ENCODE results near the gene MAPK8IP3.

The MAPK8IP3 gene

DNA sequence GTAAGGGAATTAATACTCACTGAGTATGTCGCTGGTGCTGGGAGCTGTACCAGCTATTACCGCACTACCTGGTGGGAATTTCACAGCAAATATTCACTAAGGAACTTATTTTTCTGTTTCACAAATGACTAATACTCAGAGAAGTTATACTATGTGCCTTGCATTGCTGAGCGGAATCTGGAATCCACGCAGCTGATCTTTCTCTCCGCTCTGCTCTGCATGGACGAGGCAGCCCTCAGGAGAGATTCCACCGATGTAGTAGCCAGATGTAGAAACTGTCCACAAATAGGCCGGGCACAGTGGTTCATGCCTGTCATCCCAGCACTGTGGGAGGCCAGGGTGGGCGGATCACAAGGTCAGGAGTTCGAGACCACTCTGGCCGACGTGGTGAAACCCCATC lies 48.2 kb downstream of the MAPK8IP3 start:
- H3K4me3 ChIP-seq = no peak overlapping the region
- H3K27ac ChIP-seq = peak overlapping the region in 6 of 21 experiments; percentile 18 to 55 (median 36)

- Histone ChIP-seq H3K4me3 (no peak overlapping the region), H3K27ac (no peak overlapping the region)
Measured at GRCh38 chr16:1757714-1758461, 51.9 kb downstream of the MAPK8IP3 start.

DNA sequence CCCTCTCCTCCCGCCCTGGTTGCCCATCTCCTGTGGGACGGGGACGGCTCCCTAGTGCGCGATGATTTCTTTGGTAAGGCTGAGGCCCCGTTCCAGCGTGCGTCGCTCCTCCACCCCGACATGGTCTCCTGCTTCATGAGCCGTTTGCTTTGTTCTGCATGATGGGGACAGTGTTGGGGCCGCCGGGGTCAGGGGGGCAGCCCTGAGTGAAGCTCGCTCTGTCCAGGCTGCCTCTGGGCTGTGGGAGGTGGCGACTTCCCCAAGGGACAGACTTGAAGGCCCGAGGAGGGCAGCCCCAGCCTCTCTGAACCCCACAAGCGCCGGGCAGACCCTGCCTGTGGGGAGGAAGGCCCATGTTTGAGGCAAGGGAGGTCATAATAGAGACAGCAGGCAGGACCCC lies 52.9 kb downstream of the MAPK8IP3 start:
- no peak overlapping the region for H3K27ac ChIP-seq
- no peak overlapping the region for H3K4me3 ChIP-seq

DNA sequence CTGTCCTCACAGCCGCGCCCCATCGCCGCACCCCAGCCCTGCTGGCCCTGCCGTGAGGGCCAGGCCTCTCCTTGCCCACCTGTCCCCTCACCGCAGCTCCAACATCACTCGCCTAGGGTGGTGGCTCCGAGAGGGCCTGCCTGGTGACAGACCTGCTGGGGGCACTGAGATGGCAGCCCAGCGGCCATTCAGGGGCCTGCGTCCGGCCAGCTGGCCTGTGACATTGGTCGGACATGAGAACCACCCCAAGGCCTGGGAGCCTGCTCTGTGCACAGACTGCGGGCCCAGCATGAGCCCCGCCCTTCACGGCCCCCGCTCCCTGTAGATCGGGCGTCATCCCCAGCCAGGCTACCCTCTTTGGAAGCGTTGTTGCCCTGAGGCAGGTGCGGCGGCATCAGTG lies 53.5 kb downstream of the MAPK8IP3 start:
- Histone ChIP-seq H3K27ac (no peak overlapping the region), H3K4me3 (no peak overlapping the region)

- Histone ChIP-seq H3K4me3 (no peak overlapping the region), H3K27ac (no peak overlapping the region)
Measured at GRCh38 chr16:1760911-1761310, 54.9 kb downstream of the MAPK8IP3 start.

DNA sequence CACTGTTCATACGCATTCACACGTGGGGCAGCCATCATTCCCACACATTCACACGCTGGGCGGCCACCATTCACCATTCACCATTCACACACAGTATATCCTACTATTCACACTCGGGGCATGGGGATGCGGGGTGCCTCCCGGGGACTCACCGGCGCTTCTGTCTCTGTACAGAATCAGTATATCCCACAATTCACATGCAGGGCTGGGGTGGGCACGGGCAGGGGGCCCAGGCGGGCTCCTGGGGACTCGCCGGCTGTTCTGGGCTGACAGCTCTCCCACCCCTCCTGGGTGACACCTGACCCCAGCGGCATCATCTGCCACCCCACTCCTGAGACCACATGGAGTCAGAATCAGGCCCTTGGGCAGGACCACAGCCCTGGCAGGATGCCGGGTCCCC lies 55.8 kb downstream of the MAPK8IP3 start:
- H3K4me3 ChIP-seq = no peak overlapping the region
- no peak overlapping the region for H3K27ac ChIP-seq

GRCh38 chr16:1762196-1762878 lies 56.3 kb downstream of the MAPK8IP3 start:
- H3K27ac ChIP-seq = no peak overlapping the region
- no peak overlapping the region for H3K4me3 ChIP-seq

DNA sequence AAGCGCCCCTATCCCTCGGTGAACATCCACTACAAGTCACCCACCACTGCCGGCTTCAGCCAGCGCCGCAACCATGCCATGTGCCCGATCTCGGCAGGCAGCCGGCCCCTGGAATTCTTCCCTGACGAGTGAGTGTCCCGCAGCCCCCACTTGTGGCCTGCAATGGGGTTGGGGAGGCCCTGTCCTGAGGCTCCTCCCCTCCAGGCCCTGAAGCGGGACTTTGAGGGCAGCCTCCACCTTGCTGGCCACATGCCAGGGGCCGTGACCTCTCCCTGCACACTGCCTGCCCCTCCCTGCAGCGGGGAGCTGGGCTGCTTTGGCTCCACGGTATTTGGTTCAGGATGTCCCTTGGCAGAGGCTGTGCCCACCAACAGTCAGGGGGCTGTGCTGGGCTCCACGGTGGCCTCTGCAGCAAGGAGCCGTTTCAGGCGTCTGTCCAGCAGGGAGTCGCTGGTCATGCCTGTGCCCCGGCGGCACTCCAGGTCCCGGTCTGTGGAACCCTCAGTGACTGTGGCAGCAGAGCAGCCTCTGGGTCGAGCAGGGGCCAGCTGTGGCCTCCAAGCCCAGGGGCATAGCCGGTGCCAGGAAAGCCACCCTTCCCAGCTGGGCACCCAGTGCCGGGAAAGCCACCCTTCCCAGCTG lies 57.0 kb downstream of the MAPK8IP3 start:
- Histone ChIP-seq H3K4me3 (no peak overlapping the region), H3K27ac (no peak overlapping the region)

- Histone ChIP-seq H3K4me3 (peak overlapping the region in 1 of 7 experiments; percentile 9), H3K27ac (no peak overlapping the region)
Measured at GRCh38 chr16:1763521-1764511, 57.8 kb downstream of the MAPK8IP3 start.

GRCh38 chr16:1764971-1765370 lies 59.0 kb downstream of the MAPK8IP3 start:
- H3K4me3 ChIP-seq = no peak overlapping the region
- H3K27ac ChIP-seq = no peak overlapping the region

DNA sequence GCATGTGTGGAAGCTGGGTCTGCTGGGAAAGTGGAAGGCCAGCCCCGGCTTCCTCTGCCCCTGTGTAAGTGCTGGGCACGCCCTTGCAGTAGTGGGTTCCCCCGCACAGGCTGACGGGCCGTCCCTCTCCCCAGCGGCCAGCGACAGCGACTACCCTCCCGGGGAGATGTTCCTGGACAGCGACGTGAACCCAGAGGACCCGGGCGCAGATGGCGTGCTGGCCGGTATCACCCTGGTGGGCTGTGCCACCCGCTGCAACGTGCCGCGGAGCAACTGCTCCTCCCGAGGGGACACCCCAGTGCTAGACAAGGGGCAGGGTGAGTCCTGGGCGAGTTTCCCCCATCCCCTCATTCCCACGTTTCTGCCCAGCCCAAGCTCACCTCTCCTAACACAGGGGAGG lies 59.8 kb downstream of the MAPK8IP3 start:
- Histone ChIP-seq H3K27ac (no peak overlapping the region), H3K4me3 (no peak overlapping the region)

- no peak overlapping the region for H3K27ac ChIP-seq
Measured at GRCh38 chr16:1766231-1766630, 60.2 kb downstream of the MAPK8IP3 start.

DNA sequence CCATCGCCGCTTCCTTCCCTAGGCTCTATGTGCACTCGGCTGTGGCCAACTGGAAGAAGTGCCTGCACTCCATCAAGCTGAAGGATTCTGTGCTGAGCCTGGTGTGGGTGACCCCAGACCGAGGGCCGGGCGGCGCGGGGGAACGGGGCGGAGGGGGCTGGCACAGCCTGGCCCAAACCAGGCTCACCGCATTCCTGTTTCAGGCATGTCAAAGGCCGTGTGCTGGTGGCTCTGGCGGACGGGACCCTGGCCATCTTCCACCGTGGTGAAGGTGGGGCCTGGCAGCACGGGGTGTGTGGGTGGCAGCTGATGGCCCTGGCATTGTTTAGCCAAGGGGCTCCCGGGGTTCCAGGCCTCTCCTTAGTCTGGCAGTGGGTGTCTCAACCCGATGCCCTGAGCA lies 60.7 kb downstream of the MAPK8IP3 start:
- Histone ChIP-seq H3K27ac (no peak overlapping the region), H3K4me3 (no peak overlapping the region)

More at GRCh38 chr16:1766231-1766630, 60.2 kb downstream of the MAPK8IP3 start:
- H3K4me3 ChIP-seq = no peak overlapping the region

DNA sequence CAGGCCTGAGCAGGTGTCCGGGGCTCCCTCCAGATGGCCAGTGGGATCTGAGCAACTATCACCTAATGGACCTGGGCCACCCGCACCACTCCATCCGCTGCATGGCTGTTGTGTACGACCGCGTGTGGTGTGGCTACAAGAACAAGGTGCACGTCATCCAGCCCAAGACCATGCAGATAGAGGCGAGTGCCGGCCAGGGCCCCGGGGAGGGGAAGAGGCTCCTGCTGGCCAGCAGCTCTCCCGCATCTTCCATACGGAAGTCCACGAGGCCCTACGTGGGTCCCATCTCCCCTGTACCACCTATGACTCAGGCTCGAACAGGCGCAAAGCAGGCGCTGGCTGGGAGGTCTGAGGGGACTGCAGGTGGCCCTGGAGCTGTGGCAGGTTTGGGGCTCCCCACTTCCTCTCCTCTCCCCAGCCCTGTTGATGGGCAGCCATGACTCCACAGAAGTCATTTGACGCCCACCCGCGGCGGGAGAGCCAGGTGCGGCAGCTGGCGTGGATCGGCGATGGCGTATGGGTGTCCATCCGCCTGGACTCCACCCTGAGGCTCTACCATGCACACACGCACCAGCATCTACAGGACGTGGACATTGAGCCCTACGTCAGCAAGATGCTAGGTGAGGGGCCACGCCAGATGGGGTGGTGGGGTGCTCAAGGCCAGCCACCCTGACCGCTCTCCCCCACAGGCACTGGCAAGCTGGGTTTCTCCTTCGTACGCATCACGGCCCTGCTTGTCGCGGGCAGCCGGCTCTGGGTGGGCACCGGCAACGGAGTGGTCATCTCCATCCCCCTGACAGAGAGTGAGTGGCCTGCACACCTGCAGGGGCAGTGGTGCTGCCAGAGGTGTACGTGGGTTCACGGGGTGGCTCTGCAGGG lies 61.4 kb downstream of the MAPK8IP3 start:
- no peak overlapping the region for H3K27ac ChIP-seq
- no peak overlapping the region for H3K4me3 ChIP-seq

- Histone ChIP-seq H3K27ac (no peak overlapping the region), H3K4me3 (no peak overlapping the region)
Measured at GRCh38 chr16:1768061-1768766, 62.2 kb downstream of the MAPK8IP3 start.

DNA sequence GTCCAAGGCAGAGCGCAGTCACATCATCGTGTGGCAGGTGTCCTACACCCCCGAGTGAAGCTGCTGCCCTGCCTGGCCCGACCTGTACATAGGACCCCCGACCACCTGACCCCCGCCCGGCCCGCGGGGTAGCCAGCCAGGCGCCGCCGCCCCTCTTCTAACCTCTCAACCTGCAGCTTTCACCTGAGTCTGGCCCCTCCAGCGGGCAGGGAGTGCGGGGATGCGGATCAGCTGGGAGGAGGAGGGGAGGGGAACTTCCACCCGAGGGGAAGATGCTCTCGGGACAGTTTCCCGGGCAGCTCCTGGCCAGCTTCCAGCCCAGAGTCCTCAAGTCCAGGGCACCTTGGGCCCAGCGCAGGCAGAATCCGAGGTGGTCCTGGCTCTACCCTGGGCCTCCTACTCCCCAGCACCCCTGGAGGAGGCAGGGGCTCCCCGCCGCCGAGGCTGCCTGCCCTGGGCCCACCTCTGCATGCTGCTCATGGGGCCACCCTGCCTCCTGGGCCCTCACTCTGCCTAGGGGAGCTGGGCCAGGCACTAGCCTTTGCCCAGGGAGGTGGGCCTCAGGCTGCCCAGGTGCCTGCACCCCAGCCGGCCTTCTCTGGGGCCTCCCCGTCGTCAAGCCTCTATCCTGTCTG lies 62.9 kb downstream of the MAPK8IP3 start:
- no peak overlapping the region for H3K4me3 ChIP-seq
- peak overlapping the region in 3 of 21 experiments; percentile 15 to 20 (median 19) for H3K27ac ChIP-seq

GRCh38 chr16:1769402-1770300 lies 63.7 kb downstream of the MAPK8IP3 start:
- no peak overlapping the region for H3K4me3 ChIP-seq
- peak overlapping the region in 11 of 21 experiments; percentile 15 to 98 (median 93) for H3K27ac ChIP-seq
